WTC11 (cell line): ENCODE data around the gene C3. TPM values are rescaled to one million over a fixed set of nuclear protein-coding genes. Genes with fewer than 3 reads are reported as not detected.

ENCODE experiments used
- ATAC-seq: fragments of 200-7000 bp; cut with Tn5 transposase; 2 replicates; pipeline ENCODE4 v1.10.0; 2021; ENCODE audit warnings: mild to moderate bottlenecking, moderate library complexity
- CTCF ChIA-PET: fragments of 300-600 bp; sonication (Branson Sonifier 250); formaldehyde crosslinking; loops from one replicate; lab custom pipeline; 2021; ENCODE audit warnings: antibody characterized with exemption; lab: Charles Lee
- POLR2A ChIA-PET: fragments of 350-600 bp; sonication (Branson Sonifier 250); formaldehyde crosslinking; loops from one replicate; lab custom pipeline; 2021; ENCODE audit warnings: antibody characterized with exemption; lab: Charles Lee
- DNase-seq: peaks from one replicate; pipeline ENCODE4 v3.0.0; 2021; ENCODE audit warnings: low spot score
- H3K27ac Mint-ChIP-seq: 2 replicates; pipeline ENCODE4 v1.8.0; 2021; ENCODE audit warnings: mixed read lengths
- H3K27me3 Mint-ChIP-seq: 2 replicates; pipeline ENCODE4 v1.8.0; 2021; ENCODE audit warnings: low read depth, mild to moderate bottlenecking, moderate library complexity, mixed read lengths
- H3K36me3 Mint-ChIP-seq: 2 replicates; pipeline ENCODE4 v1.8.0; 2021; ENCODE audit warnings: mixed read lengths
- H3K4me1 Mint-ChIP-seq: 2 replicates; pipeline ENCODE4 v1.8.0; 2022; ENCODE audit warnings: mixed read lengths
- H3K4me3 Mint-ChIP-seq: 2 replicates; pipeline ENCODE4 v1.8.0; 2021; ENCODE audit warnings: mild to moderate bottlenecking, moderate library complexity, mixed read lengths
- H3K9me3 Mint-ChIP-seq: 2 replicates; pipeline ENCODE4 v1.8.0; 2021; ENCODE audit warnings: mixed read lengths
- AFF4 ChIP-seq: sonication (generic); formaldehyde crosslinking; IDR thresholded peaks from 2 replicates; pipeline ENCODE4 v1.8.1; 2023; ENCODE audit warnings: mild to moderate bottlenecking, missing genetic modification reagents, borderline replicate concordance
- ATF1 ChIP-seq: sonication (generic); formaldehyde crosslinking; IDR thresholded peaks from 2 replicates; pipeline ENCODE4 v1.8.1; 2023; ENCODE audit warnings: mild to moderate bottlenecking, moderate library complexity, missing genetic modification reagents
- FOXJ3 ChIP-seq: sonication (generic); formaldehyde crosslinking; IDR thresholded peaks from 2 replicates; pipeline ENCODE4 v1.9.0; 2021; ENCODE audit warnings: missing genetic modification reagents, mild to moderate bottlenecking, borderline replicate concordance
- FOXP4 ChIP-seq: sonication (generic); formaldehyde crosslinking; IDR thresholded peaks from 2 replicates; pipeline ENCODE4 v1.8.0; 2022; ENCODE audit warnings: mild to moderate bottlenecking, missing genetic modification reagents
- HMGA2 ChIP-seq: fragments of 250-450 bp; sonication (Bioruptor Pico); IDR thresholded peaks from 2 replicates; pipeline ENCODE4 v1.4.0; 2021; ENCODE audit warnings: mild to moderate bottlenecking, moderate library complexity
- IRF2 ChIP-seq: sonication (generic); formaldehyde crosslinking; IDR thresholded peaks from 2 replicates; pipeline ENCODE4 v1.8.0; 2022; ENCODE audit warnings: low read depth, missing genetic modification reagents, borderline replicate concordance
- JUN ChIP-seq: sonication (generic); formaldehyde crosslinking; IDR thresholded peaks from 2 replicates; pipeline ENCODE4 v1.8.0; 2023; ENCODE audit warnings: mild to moderate bottlenecking, missing genetic modification reagents
- OVOL2 ChIP-seq: fragments of 250-450 bp; sonication (Bioruptor Pico); IDR thresholded peaks from 2 replicates; pipeline ENCODE4 v1.9.0; 2021; ENCODE audit warnings: mild to moderate bottlenecking, borderline replicate concordance
- PRRX2 ChIP-seq: fragments of 250-450 bp; sonication (Bioruptor Pico); IDR thresholded peaks from 2 replicates; pipeline ENCODE4 v1.8.0; 2021; ENCODE audit warnings: mild to moderate bottlenecking
- SMAD4 ChIP-seq: sonication (generic); formaldehyde crosslinking; IDR thresholded peaks from 2 replicates; pipeline ENCODE4 v1.8.0; 2022; ENCODE audit warnings: mild to moderate bottlenecking, missing genetic modification reagents
- SP1 ChIP-seq: sonication (generic); formaldehyde crosslinking; conservative IDR thresholded peaks from 2 replicates; pipeline ENCODE4 v1.8.1; 2022; ENCODE audit warnings: missing genetic modification reagents
- TEAD4 ChIP-seq: sonication (generic); formaldehyde crosslinking; IDR thresholded peaks from 2 replicates; pipeline ENCODE4 v1.8.0; 2022; ENCODE audit warnings: mild to moderate bottlenecking, missing genetic modification reagents
- USF1 ChIP-seq: sonication (generic); formaldehyde crosslinking; IDR thresholded peaks from 2 replicates; pipeline ENCODE4 v1.8.0; 2022; ENCODE audit warnings: mild to moderate bottlenecking, missing genetic modification reagents
- ZNF219 ChIP-seq: sonication (generic); formaldehyde crosslinking; IDR thresholded peaks from 2 replicates; pipeline ENCODE4 v1.8.0; 2023; ENCODE audit warnings: missing genetic modification reagents, mild to moderate bottlenecking, borderline replicate concordance
- ZNF317 ChIP-seq: sonication (generic); formaldehyde crosslinking; IDR thresholded peaks from 2 replicates; pipeline ENCODE4 v1.8.1; 2023; ENCODE audit warnings: low read depth, mild to moderate bottlenecking, moderate library complexity, missing genetic modification reagents, borderline replicate concordance
- ZNF423 ChIP-seq: fragments of 250-450 bp; sonication (Bioruptor Pico); IDR thresholded peaks from 2 replicates; pipeline ENCODE4 v2.1.2; 2022; ENCODE audit warnings: mild to moderate bottlenecking, moderate library complexity
- ZNF671 ChIP-seq: fragments of 250-450 bp; sonication (Bioruptor Pico); IDR thresholded peaks from 2 replicates; pipeline ENCODE4 v1.8.0; 2021; ENCODE audit warnings: mild to moderate bottlenecking
- total RNA-seq: library from RNA; stranded (reverse); gene quantifications from 3 replicates; pipeline ENCODE4 v1.2.3, GENCODE V29; 2021
- TF ChIP-seq, protein P1 (sequence below): sonication (generic); formaldehyde crosslinking; IDR thresholded peaks from 2 replicates; pipeline ENCODE4 v1.8.0; 2022; ENCODE audit warnings: mild to moderate bottlenecking, missing genetic modification reagents
- TF ChIP-seq, protein P2 (sequence below): sonication (generic); formaldehyde crosslinking; IDR thresholded peaks from 2 replicates; pipeline ENCODE4 v1.8.0; 2023; ENCODE audit warnings: missing genetic modification reagents, mild to moderate bottlenecking, borderline replicate concordance
- TF ChIP-seq, protein P3 (sequence below): sonication (generic); formaldehyde crosslinking; IDR thresholded peaks from 2 replicates; pipeline ENCODE4 v1.8.1; 2022; ENCODE audit warnings: missing genetic modification reagents, borderline replicate concordance

Gene C3
- total RNA-seq, 1 experiment from 2014 or later = 7.0 TPM

DNA sequence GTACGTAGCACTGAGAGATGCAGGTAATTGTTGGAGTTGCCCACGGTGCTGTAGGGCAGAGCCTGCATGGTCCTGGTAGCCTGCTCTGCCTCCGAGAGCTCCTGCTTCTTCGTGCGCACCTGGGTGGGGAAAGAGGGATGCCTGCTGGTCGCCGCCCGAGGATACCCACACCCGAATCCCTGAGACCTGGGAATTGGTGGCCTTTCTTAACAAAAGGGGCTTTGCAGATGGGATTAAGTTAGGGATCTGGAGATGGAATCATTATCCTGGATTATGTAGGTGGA is 9.4 kb downstream of the C3 start:
- Mint-ChIP-seq H3K27me3 (peaks cover 40% of the 10 kb centered on the region), H3K4me3 (peak overlapping the region; percentile 59), H3K36me3 (no peaks in the 10 kb centered on the region), H3K4me1 (peaks cover 13% of the 10 kb centered on the region), H3K27ac (no peak overlapping the region), H3K9me3 (no peaks in the 10 kb centered on the region)
- ChIA-PET CTCF (interaction anchor here (0.7 to 1.1 kb wide), 10 partner anchors 10 to 235 kb away, joined by 3 to 5 read pairs (median 4); partner anchors contain the start of genes C3, GPR108 and VAV1), POLR2A (no interaction called here)
- DNase-seq = no peak
- TF ChIP-seq, protein P1, sequence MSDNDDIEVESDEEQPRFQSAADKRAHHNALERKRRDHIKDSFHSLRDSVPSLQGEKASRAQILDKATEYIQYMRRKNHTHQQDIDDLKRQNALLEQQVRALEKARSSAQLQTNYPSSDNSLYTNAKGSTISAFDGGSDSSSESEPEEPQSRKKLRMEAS = peak; percentile 12; the same call in 1 of the 2 replicates
- no peak for TF ChIP-seq IRF2 (CRISPR knock-in tag)
- ATAC-seq = no peak

DNA sequence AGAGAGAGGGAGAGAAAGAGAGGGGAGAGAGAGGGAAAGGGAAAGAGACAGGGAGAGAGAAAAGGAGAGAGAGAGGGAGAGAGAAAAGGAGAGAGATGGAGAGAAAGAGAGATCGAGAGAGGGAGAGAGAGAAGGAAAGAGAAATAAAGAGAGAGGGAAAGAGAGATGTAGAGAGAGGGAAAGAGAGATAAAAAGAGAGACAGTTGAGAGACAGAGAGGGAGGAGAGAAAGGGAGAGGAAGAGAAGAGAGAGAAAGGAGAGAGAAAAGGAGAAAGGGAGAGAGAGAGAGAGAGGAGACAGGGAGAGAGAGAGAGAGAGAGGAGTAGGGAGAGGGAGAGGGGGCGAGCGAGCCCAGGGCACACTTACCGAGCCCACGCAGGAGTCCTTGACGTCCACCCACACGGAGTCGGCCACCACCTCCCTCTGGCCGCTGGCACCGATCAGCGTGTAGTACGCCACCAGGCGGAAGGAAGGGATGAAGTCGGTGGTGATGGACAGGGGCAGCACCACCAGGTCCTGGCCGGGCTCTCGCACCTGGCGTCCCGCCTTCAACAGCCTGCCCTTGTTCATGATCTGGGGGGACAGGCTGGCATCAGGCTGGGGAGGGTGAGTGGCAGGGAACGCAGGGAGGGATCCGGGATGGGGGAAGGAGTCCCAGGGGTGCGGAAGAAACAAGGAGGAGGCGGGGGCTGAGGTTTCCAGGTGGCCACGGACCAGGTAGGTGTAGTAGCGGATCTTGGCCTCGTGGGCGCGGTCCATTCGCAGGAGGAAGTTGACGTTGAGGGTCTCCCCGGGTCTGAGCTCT is 10.0 kb downstream of the C3 start:
- peak; percentile 84 for ATAC-seq
- Mint-ChIP-seq H3K4me1 (peaks cover 13% of the 10 kb centered on the region), H3K36me3 (no peaks in the 10 kb centered on the region), H3K9me3 (no peaks in the 10 kb centered on the region), H3K27ac (no peak overlapping the region), H3K4me3 (peak overlapping the region; percentile 59), H3K27me3 (peaks cover 40% of the 10 kb centered on the region)
- DNase-seq = peak; percentile 49
- TF ChIP-seq AFF4 (CRISPR knock-in tag) (no peak), ZNF671 (CRISPR knock-in tag) (no peak), USF1 (CRISPR knock-in tag) (no peak), HMGA2 (CRISPR knock-in tag) (no peak), SMAD4 (CRISPR knock-in tag) (no peak), OVOL2 (no peak), ATF1 (CRISPR knock-in tag) (no peak), ZNF317 (CRISPR knock-in tag) (no peak), PRRX2 (no peak), ZNF219 (no peak), TEAD4 (CRISPR knock-in tag) (no peak), FOXP4 (CRISPR knock-in tag) (no peak), FOXJ3 (no peak), SP1 (CRISPR knock-in tag) (peak; percentile 38; the same call in 1 of the 2 replicates), ZNF423 (no peak), JUN (CRISPR knock-in tag) (no peak)
- TF ChIP-seq, protein P2, sequence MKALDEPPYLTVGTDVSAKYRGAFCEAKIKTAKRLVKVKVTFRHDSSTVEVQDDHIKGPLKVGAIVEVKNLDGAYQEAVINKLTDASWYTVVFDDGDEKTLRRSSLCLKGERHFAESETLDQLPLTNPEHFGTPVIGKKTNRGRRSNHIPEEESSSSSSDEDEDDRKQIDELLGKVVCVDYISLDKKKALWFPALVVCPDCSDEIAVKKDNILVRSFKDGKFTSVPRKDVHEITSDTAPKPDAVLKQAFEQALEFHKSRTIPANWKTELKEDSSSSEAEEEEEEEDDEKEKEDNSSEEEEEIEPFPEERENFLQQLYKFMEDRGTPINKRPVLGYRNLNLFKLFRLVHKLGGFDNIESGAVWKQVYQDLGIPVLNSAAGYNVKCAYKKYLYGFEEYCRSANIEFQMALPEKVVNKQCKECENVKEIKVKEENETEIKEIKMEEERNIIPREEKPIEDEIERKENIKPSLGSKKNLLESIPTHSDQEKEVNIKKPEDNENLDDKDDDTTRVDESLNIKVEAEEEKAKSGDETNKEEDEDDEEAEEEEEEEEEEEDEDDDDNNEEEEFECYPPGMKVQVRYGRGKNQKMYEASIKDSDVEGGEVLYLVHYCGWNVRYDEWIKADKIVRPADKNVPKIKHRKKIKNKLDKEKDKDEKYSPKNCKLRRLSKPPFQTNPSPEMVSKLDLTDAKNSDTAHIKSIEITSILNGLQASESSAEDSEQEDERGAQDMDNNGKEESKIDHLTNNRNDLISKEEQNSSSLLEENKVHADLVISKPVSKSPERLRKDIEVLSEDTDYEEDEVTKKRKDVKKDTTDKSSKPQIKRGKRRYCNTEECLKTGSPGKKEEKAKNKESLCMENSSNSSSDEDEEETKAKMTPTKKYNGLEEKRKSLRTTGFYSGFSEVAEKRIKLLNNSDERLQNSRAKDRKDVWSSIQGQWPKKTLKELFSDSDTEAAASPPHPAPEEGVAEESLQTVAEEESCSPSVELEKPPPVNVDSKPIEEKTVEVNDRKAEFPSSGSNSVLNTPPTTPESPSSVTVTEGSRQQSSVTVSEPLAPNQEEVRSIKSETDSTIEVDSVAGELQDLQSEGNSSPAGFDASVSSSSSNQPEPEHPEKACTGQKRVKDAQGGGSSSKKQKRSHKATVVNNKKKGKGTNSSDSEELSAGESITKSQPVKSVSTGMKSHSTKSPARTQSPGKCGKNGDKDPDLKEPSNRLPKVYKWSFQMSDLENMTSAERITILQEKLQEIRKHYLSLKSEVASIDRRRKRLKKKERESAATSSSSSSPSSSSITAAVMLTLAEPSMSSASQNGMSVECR (CRISPR knock-in tag) = no peak
- TF ChIP-seq, protein P1 = peak; percentile 43; the same call in 1 of the 2 replicates
- TF ChIP-seq, protein P3, sequence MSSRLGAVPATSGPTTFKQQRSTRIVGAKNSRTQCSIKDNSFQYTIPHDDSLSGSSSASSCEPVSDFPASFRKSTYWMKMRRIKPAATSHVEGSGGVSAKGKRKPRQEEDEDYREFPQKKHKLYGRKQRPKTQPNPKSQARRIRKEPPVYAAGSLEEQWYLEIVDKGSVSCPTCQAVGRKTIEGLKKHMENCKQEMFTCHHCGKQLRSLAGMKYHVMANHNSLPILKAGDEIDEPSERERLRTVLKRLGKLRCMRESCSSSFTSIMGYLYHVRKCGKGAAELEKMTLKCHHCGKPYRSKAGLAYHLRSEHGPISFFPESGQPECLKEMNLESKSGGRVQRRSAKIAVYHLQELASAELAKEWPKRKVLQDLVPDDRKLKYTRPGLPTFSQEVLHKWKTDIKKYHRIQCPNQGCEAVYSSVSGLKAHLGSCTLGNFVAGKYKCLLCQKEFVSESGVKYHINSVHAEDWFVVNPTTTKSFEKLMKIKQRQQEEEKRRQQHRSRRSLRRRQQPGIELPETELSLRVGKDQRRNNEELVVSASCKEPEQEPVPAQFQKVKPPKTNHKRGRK = peak; percentile 87
- CTCF ChIA-PET = interaction anchor here (0.7 to 1.1 kb wide), 10 partner anchors 10 to 234 kb away, joined by 3 to 5 read pairs (median 4); partner anchors contain the start of genes C3, GPR108 and VAV1
- POLR2A ChIA-PET = no interaction called here
